AG09319 (cell line): Measurements from ENCODE around the gene PARS2.

ENCODE experiments used
- DNase-seq: peaks from one replicate; pipeline ENCODE4 v3.0.0-alpha.2; 2010; ENCODE audit warnings: low read depth; ENCODE audit errors: extremely low read depth
- TF ChIP-seq, protein P1 (sequence below): IDR thresholded peaks from 2 replicates; pipeline ENCODE4 v1.5.1; 2011; ENCODE audit warnings: low read depth, mild to moderate bottlenecking, inconsistent platforms, low read length, moderate library complexity

PARS2 gene

DNA sequence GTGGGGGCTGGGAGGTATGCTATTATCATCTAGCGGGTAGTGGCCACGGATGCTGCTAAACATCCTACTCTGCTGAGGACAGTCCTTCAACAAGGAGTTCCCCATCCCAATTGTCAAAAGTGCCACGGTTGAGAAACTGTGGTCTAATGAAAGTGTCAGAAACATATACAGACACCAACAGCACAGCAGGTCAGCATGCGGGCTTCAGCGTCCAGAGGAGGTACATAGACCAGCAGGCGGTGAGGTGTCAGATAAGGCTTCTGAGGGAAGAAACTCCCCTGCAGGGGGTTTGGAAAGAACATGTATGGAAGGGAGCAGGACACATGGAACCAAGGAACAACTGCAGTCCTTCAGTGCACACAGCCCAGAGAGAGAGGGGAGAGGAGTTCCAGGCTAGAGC is 53.5 kb downstream of the PARS2 start:
- TF ChIP-seq, protein P1, sequence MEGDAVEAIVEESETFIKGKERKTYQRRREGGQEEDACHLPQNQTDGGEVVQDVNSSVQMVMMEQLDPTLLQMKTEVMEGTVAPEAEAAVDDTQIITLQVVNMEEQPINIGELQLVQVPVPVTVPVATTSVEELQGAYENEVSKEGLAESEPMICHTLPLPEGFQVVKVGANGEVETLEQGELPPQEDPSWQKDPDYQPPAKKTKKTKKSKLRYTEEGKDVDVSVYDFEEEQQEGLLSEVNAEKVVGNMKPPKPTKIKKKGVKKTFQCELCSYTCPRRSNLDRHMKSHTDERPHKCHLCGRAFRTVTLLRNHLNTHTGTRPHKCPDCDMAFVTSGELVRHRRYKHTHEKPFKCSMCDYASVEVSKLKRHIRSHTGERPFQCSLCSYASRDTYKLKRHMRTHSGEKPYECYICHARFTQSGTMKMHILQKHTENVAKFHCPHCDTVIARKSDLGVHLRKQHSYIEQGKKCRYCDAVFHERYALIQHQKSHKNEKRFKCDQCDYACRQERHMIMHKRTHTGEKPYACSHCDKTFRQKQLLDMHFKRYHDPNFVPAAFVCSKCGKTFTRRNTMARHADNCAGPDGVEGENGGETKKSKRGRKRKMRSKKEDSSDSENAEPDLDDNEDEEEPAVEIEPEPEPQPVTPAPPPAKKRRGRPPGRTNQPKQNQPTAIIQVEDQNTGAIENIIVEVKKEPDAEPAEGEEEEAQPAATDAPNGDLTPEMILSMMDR: no peak
- no peak for DNase-seq

DNA sequence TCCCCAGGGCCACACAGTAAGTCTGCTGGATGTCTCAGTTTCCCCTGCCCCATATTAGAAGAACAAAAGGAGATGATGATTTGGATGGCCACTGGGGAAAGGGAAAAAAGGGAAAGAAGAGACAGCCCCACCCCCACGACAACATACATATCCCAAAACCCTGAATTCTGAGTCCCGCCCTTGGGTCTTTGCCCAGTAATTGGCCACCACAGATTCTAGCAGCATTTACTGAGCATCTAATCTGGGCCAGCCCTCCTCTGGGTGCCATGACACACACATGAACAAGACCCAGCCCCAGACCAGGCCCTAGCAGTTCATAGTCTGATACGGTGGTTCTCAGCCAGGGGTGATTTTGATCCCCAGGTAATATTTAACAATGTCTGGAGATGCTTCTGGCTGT is 53.9 kb downstream of the PARS2 start:
- TF ChIP-seq, protein P1: no peak
- no peak for DNase-seq

DNA sequence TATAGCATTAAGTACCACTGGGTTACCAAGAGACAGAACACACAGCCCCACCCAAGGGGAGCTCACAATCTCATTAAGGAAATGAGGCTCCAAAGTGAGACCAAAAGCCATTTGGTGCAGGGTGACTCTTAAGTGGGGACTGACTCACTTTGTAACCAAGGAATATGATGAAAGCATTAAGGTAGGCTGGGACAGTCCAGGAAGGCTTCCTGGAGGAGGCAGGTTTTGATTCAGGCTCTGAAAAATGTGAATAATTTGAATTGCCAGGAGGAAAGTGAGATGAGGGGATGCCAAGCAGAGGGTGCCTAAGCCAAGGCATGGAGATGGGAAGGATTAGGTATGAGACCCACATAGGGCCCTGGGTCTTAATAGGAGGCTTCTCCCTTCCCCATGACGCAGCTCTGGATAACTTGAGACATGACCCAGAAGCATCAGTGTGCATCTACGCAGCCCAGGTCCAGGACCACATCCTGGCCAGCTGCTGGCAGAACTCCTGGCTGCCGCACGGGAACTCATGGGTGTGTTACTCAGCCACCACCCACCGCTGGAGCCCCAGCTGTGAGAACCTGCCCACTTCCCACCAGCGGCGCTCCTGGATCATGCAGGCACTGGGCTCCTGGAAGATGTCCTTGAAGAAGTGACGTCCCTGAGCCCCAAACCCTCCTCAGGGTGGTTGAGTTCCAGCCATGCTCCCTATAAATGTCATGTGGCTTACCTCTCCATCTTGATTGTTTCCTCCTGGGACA is 54.6 kb downstream of the PARS2 start:
- no peak for DNase-seq
- TF ChIP-seq, protein P1: no peak

DNA sequence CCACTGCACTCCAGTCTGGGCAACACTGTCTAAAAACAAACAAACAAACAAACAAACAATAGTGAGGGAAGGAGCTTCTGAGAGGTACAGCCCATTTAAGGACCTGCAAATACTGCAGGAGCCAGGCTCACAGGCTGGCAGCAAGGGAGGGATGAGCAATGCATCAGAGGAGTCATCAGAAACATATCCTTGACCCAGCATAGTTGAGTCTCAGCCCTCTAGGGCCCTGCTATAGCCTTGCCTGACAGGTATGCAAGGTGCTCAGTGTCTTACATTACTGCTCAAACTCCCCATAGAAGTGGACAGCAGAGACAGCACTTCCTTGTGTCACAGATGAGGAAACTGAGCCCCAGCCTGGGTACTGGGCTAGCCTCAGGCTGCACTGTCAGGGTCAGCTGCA is 55.9 kb downstream of the PARS2 start:
- DNase-seq: no peak
- TF ChIP-seq, protein P1: no peak
